Measurements from ENCODE around the gene FAM174B.

FAM174B gene

DNA sequence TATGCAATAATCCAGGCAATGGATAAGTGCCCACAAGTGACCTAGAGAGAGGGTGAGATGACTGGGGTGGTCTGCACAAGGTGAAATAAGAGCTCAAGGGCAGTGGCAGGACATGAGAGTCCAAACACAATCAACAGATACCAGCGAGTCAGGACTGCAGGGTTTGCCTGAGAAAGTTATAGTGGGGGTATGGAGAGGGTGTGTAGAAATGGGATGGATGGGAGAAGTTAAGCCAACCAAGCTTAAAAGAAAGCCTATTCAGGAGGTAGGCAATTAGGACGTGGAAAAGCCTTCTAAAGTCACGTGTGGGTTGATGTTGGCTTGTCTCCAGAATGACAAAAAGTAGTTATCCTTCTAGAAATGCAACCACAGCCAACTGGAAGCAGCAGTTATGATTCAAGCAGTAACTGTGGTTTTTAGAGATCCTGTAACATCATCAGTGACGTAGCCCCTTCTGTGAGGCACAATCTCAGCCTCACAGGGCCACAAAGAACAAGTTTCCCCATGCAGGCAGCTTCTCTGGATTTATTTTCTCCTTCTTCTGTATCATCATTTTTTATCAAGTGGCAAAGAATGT lies 56.1 kb downstream of the FAM174B start:
- no peak for DNase-seq (ENCODE audit: low spot score)

DNA sequence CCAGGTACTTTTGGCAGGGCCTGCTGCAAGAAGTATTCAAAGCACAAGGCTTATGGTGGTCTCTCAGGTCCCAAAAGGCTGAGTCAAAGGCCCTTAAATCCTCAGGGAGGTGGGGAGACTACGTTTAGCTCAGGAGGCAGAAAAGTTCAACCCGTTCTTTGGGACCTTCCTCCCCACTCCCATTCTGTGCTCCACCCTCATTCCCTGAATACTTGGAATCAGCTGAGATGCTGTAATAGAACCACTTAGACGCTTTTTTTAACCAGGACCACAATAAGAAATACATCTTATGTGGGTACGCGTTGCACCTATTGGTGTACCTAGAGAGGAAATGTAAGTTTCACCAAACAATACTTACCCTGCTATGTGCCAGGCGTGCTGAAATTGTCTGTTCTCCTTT lies 58.0 kb downstream of the FAM174B start:
- DNase-seq (ENCODE audit: low spot score): no peak

DNA sequence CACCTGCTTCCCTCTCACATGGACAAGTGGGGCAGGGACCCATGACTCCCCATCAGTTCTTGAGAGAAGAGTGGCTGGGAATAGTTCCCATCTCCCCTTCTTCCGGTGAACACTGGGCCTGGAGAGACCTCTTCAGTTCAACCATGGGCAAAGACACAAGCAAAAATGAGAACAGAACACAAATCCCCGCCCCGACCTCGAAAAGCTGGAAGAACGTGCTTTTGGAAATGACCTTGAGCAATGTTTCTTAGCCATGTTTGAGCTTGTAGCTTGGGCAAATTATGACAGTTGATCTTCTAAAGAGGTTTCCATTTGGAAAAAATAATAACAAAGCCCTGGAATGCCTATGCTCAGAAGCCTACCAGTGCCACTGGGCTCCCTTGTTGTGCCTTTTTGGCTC lies 59.0 kb downstream of the FAM174B start:
- DNase-seq (ENCODE audit: low spot score): no peak

DNA sequence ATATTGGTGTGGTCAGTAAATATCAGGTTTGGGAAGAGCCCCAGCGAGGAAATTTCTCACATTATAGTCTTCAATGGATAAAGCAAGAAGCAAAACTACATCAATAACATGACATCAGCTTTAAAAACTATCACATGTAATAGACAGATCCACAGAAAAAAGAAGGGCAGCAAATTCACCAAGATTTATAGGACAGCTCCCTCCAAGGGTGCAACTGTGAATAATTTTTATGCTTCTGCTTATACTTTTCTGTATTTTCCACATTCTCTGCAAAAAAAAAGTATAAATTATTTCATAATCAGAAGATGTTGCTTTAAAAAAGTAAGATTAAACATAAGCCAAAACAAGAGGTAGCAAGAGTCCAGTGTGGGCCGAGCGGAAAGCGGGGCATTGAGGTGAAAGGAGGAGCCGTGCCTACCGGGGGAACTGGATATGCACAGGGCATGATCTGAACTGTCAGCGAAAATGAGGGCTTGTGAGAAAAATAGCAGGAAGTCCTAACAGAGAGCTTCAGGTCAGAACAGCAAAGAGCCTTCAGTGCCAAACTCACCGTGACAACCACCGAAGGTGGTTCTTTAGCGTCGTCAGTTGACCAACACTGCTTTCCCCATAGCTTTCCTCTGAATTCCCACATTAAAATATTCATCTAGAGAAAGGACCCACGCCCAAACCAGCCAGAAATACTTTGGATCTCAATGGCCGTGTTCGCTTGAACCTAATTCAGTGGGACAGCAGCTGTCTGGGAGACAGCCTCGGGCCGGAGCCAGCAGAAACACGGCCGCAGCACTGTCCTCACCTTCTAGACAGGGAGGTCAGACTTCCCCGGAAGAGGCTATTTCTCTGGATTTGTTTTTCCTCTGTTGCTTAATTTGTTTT lies 59.8 kb downstream of the FAM174B start:
- DNase-seq (ENCODE audit: low spot score): no peak

DNA sequence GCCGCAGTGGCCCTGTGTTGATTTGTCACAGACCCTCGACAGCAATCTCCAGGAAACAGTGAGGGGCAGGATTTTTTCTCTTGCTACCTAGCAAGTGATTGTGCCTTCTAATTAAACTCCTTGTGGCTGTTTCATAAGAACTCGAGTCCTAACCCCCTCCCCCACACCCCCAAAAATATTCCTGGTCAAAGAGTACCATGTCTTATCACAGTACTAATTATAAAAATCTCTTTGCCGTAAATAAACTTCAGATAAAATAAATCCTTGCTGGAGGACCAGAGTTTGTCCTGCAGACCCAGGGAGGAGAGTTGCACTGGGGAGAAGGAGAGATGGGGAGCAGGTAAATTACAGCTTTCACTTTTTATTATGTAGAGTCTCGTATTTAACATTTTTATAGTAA lies 64.3 kb downstream of the FAM174B start:
- no peak for DNase-seq (ENCODE audit: low spot score)

DNA sequence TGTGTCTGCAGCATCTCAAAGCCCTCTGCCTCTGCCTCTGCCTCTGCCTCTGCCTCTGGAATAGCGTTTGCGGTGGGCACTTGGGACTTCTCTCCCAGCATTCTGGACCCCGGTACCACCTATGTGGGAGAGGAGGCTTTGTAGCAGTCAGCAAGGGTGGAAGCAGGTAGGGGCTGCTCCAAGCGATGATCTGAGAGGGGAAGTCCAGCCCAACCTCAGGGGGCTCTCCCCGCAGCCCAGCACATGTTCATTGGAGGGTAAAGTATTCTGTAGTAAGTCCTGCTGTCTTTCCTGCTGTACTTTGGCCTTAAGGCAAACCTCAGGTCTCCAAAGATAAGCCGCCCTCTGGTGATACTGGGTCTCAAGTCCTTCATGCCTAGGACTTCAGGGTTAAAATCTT lies 68.6 kb downstream of the FAM174B start:
- no peak for DNase-seq (ENCODE audit: low spot score)

DNA sequence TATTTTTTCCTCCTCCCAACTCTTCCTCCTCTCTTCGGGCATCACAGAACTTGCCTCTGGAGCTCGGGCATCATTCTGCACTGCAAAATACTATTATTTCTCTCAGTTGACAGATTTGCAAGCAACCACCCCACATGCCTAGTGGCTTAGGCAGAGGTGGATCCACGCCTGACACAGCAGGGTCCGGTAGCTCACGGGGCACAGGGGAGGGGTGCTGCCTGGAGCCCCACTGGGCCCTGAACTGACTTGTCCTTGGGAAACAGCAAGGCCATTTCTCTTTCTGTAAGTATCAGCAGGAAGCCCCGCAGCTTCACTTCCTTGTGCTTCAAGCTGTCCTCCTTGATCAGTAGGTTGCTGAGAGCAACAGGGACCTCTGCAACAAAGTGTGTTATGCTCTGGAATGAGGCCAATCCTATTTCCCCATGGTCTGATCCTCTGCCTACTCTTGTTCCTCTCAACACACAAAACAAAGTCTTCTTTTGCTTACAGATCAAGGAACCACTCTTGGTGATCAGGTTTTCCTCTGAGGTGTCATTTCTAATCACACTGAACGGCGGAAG lies 69.1 kb downstream of the FAM174B start:
- no peak for DNase-seq (ENCODE audit: low spot score)

DNA sequence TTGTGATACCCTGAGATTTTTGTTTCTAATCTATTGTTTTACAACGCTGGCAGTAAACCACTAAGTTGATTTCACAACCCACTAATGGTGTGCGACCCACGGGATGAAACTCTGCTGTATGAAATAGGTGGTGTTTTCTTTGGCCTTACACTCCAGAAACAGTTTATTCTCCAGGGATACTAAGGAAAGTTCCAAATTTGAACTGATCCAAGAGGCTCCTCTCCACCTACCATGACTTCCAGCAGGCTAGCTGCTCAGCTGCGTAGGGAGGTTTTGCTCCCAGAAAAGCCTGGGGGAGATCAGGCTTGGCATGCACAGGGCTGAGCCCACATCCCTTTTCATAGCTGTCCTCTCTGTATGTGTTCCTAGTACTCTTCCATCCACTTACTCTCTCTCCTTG lies 71.5 kb downstream of the FAM174B start:
- DNase-seq (ENCODE audit: low spot score): no peak

DNA sequence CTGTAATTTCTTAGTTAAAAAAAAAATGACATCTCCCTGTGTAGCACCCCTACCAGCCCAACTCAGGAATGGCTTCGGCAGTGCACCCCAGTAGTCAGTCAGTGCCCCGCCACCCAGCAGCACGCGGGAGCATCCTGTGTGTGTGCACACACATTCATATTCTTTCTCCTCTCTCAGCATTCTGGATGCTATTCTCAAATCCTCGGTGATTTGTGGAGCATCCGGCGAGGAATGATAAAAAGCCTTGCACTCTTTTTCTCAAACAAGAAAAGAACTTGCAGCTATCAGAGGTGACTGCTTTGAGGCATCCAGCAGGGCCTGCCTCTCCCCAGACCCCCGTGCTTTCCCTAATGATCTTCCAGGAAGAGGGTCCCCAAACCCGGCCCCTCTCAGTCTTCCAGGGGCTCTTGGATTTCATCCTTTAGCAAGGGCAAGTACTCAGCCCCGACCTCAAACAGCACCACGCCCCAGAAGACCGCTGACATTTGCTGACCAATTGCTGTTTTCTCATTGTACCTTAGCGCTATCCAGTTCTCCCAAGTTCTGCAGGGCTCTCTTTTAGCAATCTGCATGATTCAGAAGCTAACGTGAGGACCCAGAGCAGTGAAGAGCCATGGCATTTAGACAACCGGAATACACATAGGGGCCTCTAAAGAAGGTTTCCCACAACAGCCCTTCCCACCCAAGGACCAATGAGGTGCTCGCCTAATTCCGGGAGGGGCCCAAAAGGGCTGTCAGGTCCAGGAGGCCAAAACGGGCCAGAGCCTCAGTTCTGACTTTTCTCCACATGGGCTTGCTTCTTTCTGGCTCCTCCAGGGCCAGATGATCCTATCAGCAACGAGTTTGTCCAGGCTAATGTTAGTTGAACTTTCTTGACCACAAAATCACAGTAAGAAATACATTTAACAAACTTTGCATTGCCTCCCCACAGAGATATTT lies 72.2 kb downstream of the FAM174B start:
- DNase-seq (ENCODE audit: low spot score): no peak

DNA sequence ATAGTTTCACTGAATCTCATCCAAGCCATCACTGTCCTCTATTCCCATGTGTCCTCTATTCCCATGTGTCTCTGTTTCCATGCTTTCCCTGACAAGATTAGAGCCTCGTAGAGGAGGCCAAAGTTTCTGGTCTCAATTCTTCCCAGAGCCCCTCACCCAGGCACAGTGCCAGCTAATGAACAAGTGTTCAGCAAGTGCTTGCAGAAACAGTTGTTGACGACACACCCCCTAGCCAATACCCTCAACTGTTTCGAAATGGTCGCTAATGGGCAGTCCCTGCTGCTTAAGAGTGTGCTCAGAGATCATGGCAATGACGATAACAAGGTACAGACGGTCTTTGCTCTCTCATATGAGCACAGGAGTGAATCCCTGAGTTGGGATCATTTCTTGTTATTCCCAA lies 73.4 kb downstream of the FAM174B start:
- no peak for DNase-seq (ENCODE audit: low spot score)

DNA sequence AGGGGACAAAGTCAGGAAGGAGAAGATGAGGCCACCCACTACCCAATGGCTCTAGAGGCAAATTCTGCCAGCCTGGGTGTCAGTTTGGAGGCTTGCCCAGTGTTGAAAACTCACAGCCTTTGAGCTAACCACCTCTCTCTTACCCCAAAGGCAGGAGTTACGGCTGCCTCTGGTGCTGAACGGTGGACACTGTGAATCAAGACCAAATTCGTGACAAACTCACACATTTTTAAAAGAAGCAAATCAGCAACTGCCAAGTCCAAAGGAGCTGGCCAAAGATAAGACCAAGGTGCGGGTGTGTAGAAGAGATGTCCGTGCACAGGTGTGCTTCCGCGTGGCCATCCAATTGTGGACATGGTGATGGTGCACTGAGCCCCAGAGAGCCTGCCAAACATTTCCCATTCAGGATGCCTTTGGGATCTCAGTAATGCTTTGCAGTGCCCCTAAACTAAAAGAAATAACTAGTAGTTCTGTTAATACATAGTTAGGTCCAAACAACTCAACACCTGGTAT lies 74.6 kb downstream of the FAM174B start:
- no peak for DNase-seq (ENCODE audit: low spot score)

DNA sequence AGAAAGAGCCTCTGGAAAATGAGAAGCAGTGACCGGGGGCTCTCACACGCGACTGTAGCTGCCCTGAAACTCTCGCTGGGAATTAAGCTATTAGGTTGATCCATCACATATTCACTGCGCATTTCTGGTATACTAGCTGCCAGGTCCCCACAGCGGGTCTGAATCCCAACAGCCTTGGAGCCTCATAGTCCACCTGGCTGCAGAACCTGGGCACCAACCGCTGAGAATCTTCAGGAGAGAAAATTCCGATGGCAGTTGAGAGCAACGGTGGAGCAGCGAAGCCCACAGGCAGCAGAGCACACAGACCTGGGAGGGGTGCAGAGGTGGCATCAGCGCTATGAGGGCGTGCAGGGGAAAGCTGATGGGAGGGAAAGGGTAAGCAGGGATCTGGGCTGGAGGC lies 75.1 kb downstream of the FAM174B start:
- no peak for DNase-seq (ENCODE audit: low spot score)

DNA sequence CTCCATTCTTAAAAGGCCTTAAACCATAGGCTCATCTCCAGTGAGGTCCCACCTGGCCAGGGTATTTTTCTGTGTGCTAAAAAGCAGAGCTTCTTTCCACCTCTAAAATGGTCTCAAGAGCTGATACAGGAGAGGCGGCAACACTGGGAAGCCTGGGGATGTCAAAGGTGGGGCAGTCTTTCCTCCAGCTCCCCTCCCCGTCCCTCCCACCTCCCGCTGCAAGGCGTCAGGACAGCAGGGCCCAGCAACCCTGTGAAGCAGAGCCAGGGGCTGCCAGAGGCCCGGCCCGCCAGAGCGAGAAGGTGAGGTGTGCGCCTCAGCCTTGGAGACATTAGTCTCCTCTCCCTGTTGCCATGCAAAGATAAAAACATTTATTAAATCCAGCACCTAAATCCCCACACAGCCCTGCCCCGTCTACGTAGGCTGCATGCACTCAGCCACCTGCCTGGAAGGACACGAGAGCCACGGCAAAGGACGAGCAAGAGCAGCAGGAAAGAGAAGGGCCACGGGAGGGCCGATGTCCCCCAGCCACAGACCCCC lies 75.6 kb downstream of the FAM174B start:
- DNase-seq (ENCODE audit: low spot score): no peak

DNA sequence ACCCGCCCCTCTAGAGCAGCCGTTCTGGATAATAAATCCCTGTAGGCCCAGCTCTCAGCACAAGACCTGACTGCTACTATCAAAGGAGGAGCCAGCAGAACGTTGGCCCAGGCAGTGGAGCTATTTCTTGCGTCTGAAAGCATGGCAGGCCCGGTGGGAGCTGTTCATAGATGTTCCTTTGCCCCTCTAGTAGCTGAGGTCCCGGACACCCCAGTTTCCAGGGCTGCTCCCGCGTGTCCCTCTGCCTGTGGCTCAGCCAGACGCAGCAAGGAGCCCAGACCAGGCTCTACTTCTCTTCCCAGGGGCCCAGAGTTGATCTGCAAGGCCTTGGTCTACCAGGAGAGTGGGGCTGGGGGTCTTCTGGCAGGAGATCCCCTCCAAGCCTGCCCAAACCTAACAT lies 76.1 kb downstream of the FAM174B start:
- DNase-seq (ENCODE audit: low spot score): no peak

DNA sequence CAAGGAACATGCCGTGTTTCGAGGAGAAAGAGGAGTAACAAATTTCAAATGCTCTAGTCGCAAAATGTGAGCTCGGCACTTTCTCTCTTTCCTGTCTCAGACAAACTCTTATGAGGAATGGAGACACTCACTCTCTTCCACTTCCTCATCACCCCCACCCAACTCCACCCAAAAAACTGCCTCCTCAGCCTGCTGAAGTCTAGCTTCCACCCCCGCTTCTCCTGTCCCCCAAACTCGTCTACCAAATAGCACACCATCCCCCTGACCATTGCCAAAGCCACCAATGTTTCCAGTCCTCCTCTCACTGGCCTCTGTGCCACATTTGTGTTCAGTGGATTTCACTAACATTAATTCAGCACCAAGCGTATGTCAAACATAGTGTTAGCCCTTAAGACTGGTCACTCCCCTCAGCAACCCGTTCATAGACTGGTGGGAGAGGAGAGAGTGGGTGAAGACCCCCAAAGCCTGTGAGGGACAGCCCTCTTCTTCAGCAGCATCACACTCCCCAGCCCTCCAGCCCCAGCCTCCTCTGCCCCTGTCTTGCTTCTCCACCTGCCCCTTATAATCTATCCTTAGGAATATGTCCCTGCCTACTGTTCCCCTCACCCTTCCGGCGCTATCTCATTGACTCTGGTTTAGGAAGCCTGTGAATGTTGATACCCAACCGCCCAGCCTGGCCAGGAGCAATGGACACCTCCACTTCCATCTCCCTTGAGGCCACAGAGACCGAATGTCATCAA lies 77.3 kb downstream of the FAM174B start:
- DNase-seq (ENCODE audit: low spot score): no peak

DNA sequence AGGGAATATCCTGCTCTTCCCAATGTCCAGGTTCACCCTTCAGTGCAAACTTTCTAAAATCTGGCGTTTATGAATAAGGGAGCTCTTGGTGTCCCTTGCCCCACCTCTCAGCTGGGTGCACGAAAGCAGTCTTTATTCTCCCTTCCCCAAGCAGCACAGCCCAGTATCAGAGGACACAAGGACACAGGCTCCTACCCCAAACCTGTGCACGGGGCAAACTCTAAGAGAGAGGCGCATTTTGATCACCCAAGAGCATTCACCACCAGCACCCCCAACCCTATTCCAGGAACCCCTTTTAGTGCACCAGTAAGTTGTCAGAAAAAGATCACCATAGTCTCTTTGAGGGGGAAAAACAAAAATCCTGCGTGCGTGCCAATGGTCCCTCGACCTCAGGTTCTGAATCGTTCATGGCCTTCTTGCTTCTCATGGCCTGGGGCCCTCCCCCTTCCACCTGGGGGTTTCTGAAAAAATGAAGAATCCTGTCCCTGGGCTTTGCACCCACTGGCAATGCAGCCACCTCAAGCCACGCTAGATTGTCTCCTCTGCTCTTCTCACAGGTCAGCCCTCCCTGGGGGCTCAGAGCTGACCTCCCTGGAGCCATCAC lies 78.9 kb downstream of the FAM174B start:
- DNase-seq (ENCODE audit: low spot score): no peak

DNA sequence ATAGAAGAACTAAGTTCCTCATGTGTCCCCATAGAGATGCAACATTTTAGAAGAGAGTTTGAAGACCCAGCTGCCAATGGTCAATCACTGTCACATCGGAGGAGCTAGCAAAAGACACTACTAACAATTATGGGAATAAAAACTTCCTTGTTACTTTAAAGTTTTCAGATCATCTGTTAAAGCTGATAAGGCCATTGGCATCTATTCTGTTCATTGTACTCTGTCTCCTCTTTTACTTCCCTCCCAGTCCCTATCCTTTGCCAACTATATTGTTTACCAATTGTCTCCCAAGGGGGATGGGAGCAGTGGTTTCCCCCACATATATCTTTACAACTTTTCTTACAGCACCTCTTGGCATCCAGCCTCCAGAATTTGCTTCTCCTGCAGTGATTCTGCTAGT lies 81.0 kb downstream of the FAM174B start:
- no peak for DNase-seq (ENCODE audit: low spot score)

DNA sequence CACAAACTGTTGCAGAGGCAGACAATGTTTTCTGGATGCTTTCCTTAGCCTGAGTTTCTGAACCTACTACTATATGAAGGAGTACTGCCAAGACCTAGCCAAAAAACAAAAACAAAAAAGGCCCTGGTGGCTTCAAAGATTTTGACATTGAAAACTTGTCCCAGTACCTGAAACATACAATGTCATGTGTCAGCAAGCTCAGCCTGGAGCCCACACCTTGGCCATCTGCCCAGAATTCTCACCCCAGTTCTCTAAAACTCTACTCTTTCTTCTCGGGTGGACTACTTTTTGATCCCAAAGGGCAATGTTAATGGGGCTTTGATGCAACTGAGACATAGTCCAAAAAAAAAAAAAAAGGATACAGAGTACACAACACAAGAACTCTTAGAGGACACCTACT lies 81.4 kb downstream of the FAM174B start:
- no peak for DNase-seq (ENCODE audit: low spot score)

DNA sequence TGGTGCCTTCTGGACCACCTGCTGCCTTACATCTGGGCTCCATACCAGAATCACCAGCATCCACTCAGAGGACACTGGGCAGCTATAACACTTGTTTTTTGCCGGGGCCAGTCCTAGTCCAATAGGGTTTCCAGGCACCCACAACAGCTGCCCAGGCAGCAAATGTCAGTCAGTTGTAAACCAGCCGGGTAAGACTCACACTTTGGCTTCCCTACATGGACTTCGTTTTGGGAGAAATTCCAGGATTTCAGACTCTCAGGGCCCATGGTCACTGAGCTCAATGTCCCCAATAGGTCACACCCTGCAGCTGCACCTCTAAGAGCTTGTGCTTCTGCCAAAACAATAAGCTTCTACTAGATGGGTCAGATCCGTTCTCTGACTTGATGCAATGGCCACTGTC lies 83.8 kb downstream of the FAM174B start:
- DNase-seq (ENCODE audit: low spot score): no peak

DNA sequence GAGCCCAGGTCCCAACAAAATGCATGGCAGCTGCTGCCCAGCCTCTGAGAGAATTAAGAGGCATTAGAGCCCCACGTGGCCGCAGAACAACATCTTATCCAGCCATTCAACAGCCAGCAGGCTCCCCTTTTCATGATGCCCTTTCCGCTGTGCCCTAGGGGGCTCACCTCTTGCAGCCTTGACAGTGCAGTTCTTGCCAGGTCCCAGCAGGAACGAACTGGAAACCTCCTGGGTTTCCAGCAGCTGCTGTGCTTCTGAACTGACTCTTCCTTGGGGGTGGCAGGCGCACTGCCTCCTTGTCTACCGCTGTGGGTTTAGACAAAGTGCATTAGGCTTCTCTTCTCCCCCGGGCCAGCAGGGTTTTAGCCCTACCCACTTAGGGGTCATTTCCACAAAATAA lies 85.2 kb downstream of the FAM174B start:
- DNase-seq (ENCODE audit: low spot score): no peak

DNA sequence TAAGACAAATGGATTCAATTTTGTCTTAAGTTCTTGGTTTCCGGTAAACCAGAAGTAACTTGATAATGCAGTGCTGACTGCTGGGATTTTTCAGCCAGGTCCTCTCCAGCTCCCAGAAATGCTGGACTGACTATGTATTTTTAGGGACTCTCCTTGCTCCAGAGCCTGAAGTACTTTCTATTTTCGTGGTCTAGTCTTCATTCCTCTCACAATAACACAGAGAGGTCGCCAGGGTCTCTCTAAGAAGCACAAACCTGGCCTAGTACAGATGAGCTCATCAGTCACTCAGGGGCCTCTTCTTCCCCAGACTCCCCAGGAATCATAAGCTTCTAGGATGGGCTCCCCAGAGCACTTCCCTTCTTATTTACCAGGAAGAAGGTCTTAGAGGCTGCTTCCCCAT lies 85.8 kb downstream of the FAM174B start:
- no peak for DNase-seq (ENCODE audit: low spot score)

Measured in SW480 (cell line).